GM12878 (cell line): ENCODE results near the gene HCST. TPM values are rescaled to one million over a fixed set of nuclear protein-coding genes. Genes with fewer than 3 reads are reported as not detected.

Experiments used
- ATF3 ChIP-seq: IDR thresholded peaks from 2 replicates; pipeline ENCODE4 v1.6.1; 2011; ENCODE audit warnings: low read depth, mild to moderate bottlenecking, low read length, moderate library complexity, borderline replicate concordance; ENCODE audit errors: extremely low read depth
- ATF7 ChIP-seq: fragments of 450-650 bp; IDR thresholded peaks from 2 replicates; pipeline ENCODE4 v1.6.1; 2016; ENCODE audit warnings: low read depth, mild to moderate bottlenecking
- BCLAF1 ChIP-seq: fragments of 450-650 bp; IDR thresholded peaks from 2 replicates; pipeline ENCODE4 v1.6.1; 2017; ENCODE audit warnings: antibody characterized with exemption, mild to moderate bottlenecking, moderate library complexity
- BHLHE40 ChIP-seq, 2 experiments: fragments of 450-650 bp in 1 of 2; IDR thresholded peaks; 2 replicates each; pipeline ENCODE4 v1.6.1; 2011 to 2017; ENCODE audit warnings: low read depth in 2 of 2, borderline replicate concordance in 1 of 2, improper control_type of control experiment in 1 of 2, low read length in 1 of 2, mild to moderate bottlenecking in 1 of 2
- CHD2 ChIP-seq: IDR thresholded peaks from 2 replicates; pipeline ENCODE4 v1.6.1; 2011; ENCODE audit warnings: low read depth, low read length, improper control_type of control experiment, borderline replicate concordance
- EP300 ChIP-seq, 2 experiments: fragments of 150-350 bp in 1 of 2; IDR thresholded peaks; 2 replicates each; pipeline ENCODE4 v1.6.1; 2011 to 2012; ENCODE audit warnings: low read depth in 2 of 2, low read length in 2 of 2, borderline replicate concordance in 1 of 2, improper control_type of control experiment in 1 of 2, inconsistent platforms in 1 of 2; ENCODE audit not compliant: control insufficient read depth in 1 of 2
- EZH2 ChIP-seq: IDR thresholded peaks from 2 replicates; pipeline ENCODE4 v1.6.1; 2012; ENCODE audit warnings: low read depth, mild to moderate bottlenecking, control low read depth, inconsistent platforms, low read length, borderline replicate concordance; ENCODE audit not compliant: control insufficient read depth
- JUND ChIP-seq: IDR thresholded peaks from 2 replicates; pipeline ENCODE4 v1.6.1; 2012; ENCODE audit warnings: low read depth, mild to moderate bottlenecking, low read length, improper control_type of control experiment, moderate library complexity
- KDM1A ChIP-seq: fragments of 200-600 bp; sonication (generic); IDR thresholded peaks from 2 replicates; pipeline ENCODE4 v1.6.1; 2016; ENCODE audit warnings: borderline replicate concordance
- MEF2B ChIP-seq: fragments of 450-650 bp; IDR thresholded peaks from 2 replicates; pipeline ENCODE4 v1.6.1; 2018; ENCODE audit warnings: mild to moderate bottlenecking, moderate library complexity; ENCODE audit not compliant: partially characterized antibody, poor library complexity, severe bottlenecking
- MLLT1 ChIP-seq: fragments of 450-650 bp; IDR thresholded peaks from 2 replicates; pipeline ENCODE4 v1.6.1; 2016; ENCODE audit warnings: mild to moderate bottlenecking
- POLR2AphosphoS2 ChIP-seq: IDR thresholded peaks from 2 replicates; pipeline ENCODE4 v1.6.1; 2011; ENCODE audit warnings: low read depth, mild to moderate bottlenecking, low read length, improper control_type of control experiment, moderate library complexity
- RAD51 ChIP-seq: fragments of 450-650 bp; IDR thresholded peaks from 2 replicates; pipeline ENCODE4 v1.6.1; 2016; ENCODE audit warnings: moderate library complexity, mild to moderate bottlenecking, inconsistent platforms
- REST ChIP-seq: IDR thresholded peaks from 2 replicates; pipeline ENCODE4 v1.6.1; 2012; ENCODE audit warnings: mild to moderate bottlenecking, low read depth, low read length
- SUZ12 ChIP-seq: fragments of 200-600 bp; sonication (generic); IDR thresholded peaks from one replicate; pipeline ENCODE4 v1.6.1; 2018; ENCODE audit warnings: antibody characterized with exemption, mild to moderate bottlenecking; ENCODE audit not compliant: unreplicated experiment
- TCF12 ChIP-seq: IDR thresholded peaks from 2 replicates; pipeline ENCODE4 v1.6.1; 2011; ENCODE audit warnings: low read depth, mild to moderate bottlenecking, low read length
- TCF7 ChIP-seq: IDR thresholded peaks from 2 replicates; pipeline ENCODE4 v1.6.1; 2014; ENCODE audit warnings: antibody characterized with exemption, borderline replicate concordance
- ZBTB33 ChIP-seq: fragments of 450-650 bp; IDR thresholded peaks from 2 replicates; pipeline ENCODE4 v1.6.1; 2017; ENCODE audit warnings: mild to moderate bottlenecking
- polyA plus RNA-seq, 11 experiments: library from polyadenylated mRNA; depleted of rRNA in 4 of 11; unstranded in 6 of 11; stranded (reverse) in 5 of 11; fragments of >200 nt; fragmentation: Nextera tagmentation in 4 of 11; fragmentation: Illumina TruSeq in 1 of 11; extraction: Ambion mirVana in 4 of 11; extraction: Trizol in 1 of 11; gene quantifications; 1 replicate in 1 of 11; 2 replicates in 10 of 11; pipeline versions ENCODE4 v1.2.1 to v1.2.3, GENCODE V29; 2011 to 2016; ENCODE audit warnings: inconsistent platforms in 2 of 11, missing spikeins in 2 of 11, low read depth in 1 of 11
- total RNA-seq, 4 experiments: library from RNA; depleted of rRNA in 3 of 4; stranded (reverse); fragments of >200 nt in 3 of 4; fragmentation: Illumina TruSeq in 1 of 4; extraction: Trizol in 1 of 4; gene quantifications; 2 replicates each; pipeline versions ENCODE4 v1.2.1 to v1.2.3, GENCODE V29; 2013 to 2021

HCST gene
- total and polyA plus RNA-seq, 10 of the 15 experiments (the other 5 are each of a cell fraction or from before 2014, with no cell fraction given) = 7.5 to 79.6 (median 33.6) TPM

- TF ChIP-seq ATF3 = no peak
- TF ChIP-seq BCLAF1 = no peak
- TF ChIP-seq SUZ12 = no peak
- peak; percentile 69; the same call in 1 of the 2 replicates for TF ChIP-seq TCF12
- no peak for TF ChIP-seq REST
- TF ChIP-seq POLR2AphosphoS2 = no peak
- no peak for TF ChIP-seq KDM1A
- peak; percentile 77 to 86 for TF ChIP-seq BHLHE40 (IDR thresholded peaks at IDR 0.05; ENCODE audit: borderline replicate concordance in 1 of 2, low read depth in 2 of 2, low read length in 1 of 2)
- TF ChIP-seq ZBTB33 = no peak
- TF ChIP-seq TCF7 = no peak
- peak; percentile 28; the same call in 1 of the 2 replicates for TF ChIP-seq RAD51
- peak; percentile 83 for TF ChIP-seq ATF7
- no peak for TF ChIP-seq EZH2
- TF ChIP-seq CHD2 = peak; percentile 72; the same call in 1 of the 2 replicates
- TF ChIP-seq MLLT1 = peak; percentile 70
- 0 out of 2 replicates have a peak, but pooled peaks have one; percentile 23 for TF ChIP-seq JUND
- TF ChIP-seq MEF2B = peak; percentile 99
- TF ChIP-seq EP300 (IDR thresholded peaks at IDR 0.05; ENCODE audit: borderline replicate concordance in 1 of 2, control insufficient read depth in 1 of 2, low read depth in 2 of 2, low read length in 2 of 2) = peak; percentile 31 to 73; a peak in 2 of 4 replicates
These were observed 1.3 kb downstream of the HCST start (continued) for GRCh38 chr19:35903550-35904179.
